Mesenteric fat pad (tissue), 1 donor: ENCODE measurements around the gene TBC1D5. TPM values are rescaled to one million over a fixed set of nuclear protein-coding genes. Genes with fewer than 3 reads are reported as not detected.
"Not testable (repeated sequence)": the region's sequence is repeated elsewhere in the genome, so short reads cannot be mapped to it uniquely, and the experiment has no call there.

Source experiments
- DNase-seq: peaks from one replicate; pipeline ENCODE4 v3.0.0-alpha.2; 2020; ENCODE audit warnings: low spot score
- total RNA-seq: library from RNA; stranded (reverse); fragmentation: NEBNext Ultra II Directional; extraction: Animal tissue kit (Norgen Biotek cat#: 25700); gene quantifications from one replicate; pipeline ENCODE4 v1.2.1, GENCODE V29; 2021
- donor health status: DM: yes; HTN: yes; CAD: no.

TBC1D5 gene
- total RNA-seq, 1 donor from 2014 or later = 50.1 TPM

DNA sequence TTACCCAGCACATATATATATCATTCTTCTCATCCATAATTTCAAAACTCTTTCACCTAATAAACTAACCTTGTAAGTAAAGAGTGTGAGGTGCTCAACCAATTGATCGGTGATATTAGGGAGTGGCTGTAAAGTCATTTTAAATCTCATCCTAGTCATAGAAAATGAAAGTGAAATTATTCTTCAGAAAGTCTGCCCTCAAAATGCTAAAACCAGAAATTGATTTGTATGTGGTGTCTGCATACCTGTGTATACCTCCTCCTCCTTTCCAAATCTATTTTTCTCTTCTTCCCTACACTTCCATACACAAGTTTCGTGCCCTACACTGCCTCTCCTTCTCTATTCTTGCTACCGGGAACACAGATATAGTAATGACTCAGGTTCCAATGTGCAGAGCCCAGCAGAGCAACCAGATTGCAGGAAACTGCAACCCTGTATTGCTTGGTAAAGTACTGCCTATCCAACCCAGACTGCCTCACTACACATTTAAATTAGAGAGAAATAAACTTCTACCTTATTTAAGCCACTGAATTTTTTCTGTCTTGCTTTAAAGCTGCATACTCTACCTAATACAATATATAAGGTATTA lies 7.4 kb upstream of the TBC1D5 start:
- no peak for DNase-seq

GRCh38 chr3:17749281-17749680 lies 6.8 kb upstream of the TBC1D5 start:
- DNase-seq = no peak

DNA sequence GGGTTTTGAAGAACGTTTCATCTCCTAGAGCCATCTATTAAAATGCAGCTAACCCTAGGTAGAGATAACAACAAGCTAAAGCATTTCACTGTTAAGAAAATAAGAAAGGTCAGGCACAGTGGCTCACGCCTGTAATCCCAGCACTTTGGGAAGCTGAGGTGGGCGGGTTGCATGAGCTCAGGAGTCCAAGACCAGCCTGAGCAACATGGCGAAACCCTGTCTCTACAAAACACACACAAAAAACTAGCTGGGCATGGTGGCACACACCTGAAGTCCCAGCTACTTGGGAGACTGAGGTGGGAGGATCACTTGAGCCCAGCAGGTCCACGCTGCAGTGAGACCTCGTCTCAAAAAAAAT lies 5.4 kb upstream of the TBC1D5 start:
- no peak for DNase-seq

GRCh38 chr3:17747174-17747889 lies 4.9 kb upstream of the TBC1D5 start:
- DNase-seq = no peak

DNA sequence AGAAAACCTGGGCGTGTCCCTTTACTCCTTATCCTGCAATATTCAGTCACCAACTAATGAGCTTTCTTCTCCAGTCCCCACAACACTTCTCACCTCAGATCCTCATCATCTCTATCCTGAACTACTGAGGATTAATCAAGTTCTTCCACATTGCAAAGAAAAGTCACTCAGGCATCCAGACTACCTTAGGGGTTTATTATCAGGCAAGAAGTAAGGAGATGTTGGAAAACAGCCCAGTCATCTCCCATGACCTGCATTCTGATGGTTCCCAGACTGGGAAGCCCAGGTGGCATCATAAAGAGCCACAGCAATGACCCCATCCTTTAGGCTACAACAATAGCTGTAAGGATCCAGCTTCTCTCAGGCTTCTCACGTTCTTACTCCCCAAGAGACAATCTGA lies 3.5 kb upstream of the TBC1D5 start:
- no peak for DNase-seq

GRCh38 chr3:17745301-17745700 lies 2.9 kb upstream of the TBC1D5 start:
- DNase-seq = no peak

DNA sequence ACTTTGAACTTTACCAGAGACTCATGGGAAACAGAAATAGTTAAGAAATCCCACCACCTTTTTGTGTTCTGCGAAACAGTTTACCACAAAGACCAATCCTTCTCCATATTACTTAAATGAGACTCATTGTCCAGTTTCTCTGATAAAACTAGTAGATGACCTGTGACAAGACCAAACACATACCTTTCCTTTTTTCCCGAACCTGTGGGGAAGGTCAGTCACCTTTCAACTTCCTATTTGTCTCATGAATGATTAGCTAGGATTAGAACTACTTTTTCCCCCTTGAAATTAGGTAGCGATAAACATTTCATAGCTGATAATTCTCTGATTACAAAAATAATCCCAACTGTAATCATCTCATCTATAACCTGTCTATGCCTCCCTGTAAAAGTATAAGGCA lies 2.3 kb upstream of the TBC1D5 start:
- no peak for DNase-seq

DNA sequence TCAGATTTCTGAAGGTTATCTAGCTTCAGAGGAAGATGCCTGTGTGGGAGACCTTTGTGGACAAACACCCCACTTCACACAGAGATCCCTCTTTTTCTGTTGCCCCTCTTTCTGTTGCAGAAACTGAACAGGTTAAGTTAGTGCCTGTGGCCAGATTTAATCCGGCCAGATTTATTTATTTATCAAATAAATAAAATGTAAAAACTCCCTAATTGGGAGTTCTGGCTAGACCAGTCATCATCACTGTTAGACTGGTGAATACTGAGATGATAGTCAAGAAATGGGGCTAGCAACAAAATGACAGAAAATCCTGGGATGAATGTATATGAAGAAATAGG lies 1.2 kb upstream of the TBC1D5 start:
- no peak for DNase-seq

DNA sequence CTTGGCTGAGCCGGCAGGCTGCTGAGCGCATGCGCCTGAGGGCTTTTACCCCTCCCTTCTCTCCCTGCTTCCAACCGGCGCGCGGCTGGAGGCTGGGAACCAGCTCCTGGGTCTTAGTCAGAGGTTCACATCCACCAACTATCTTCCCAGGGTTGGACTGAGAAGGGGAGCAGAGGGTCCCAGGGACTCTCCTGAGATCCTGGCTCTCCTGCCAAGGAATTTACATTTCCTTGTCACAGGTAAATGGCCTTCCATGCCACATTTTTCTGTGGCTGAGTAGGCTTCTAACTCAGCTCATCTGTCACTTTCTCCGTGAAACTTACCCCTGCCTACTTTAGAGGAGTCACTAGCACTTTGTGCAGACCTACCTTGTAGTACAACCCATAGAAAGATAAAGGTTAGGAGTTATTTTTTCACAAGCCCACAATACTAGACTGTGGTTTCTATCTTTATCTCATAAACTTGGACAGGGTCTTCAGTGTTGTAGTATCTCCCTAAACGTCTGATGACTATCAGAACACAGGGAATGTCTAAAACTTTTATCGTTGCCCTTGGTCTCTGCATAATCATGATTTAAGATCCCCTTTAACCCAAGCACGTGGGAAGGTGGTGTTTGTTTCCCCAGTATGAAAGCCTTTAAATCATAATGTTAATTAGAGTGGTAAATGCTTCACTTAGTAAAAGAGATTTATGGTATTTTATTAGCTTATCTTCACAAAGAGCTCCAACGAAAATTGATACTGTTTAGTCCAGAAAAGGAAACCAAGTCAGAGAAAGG lies 638 bp upstream of the TBC1D5 start:
- no peak for DNase-seq

- no peak for DNase-seq
Measured at GRCh38 chr3:17741621-17742101, 770 bp downstream of the TBC1D5 start.

DNA sequence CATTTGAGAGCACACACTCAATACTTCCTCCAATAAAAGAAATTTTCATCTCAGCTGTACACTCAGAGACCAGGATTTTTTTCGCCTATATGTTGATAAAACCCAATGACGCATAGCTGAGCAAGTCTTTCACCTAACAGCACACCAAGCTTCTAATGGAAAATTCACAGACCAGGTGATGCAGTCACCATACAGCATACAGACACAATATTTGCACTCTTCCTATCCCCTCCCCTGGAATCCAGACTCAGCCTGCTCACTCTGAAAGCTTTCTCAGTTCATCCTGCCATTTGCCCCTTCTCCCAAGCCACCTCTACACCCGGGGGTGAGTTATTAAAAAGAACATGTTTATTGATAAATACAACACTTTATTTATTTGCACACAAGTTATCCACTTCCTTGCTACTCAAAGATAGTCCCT lies 1.7 kb downstream of the TBC1D5 start:
- no peak for DNase-seq

GRCh38 chr3:17738921-17739320 lies 3.5 kb downstream of the TBC1D5 start:
- no peak for DNase-seq

GRCh38 chr3:17738219-17738618 lies 4.2 kb downstream of the TBC1D5 start:
- no peak for DNase-seq

DNA sequence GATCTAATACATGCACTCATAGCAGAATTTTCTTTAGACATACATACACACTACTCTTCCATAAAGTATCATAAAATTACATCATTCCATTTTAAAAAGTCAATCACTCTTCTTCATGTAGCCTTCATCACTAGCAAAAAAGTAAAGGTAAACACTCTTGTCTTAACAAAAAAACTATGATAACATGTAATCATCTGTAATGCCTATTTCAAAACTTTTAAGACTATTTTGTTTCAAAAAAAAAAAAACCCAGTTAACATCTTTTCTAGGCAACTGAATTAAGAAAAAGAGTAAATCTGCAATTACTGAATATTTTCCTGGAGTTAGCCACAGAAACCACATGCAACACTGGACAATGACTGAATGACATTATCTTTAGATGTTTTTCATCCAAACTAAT lies 4.8 kb downstream of the TBC1D5 start:
- no peak for DNase-seq

- DNase-seq = not testable (repeated sequence)
Measured at GRCh38 chr3:17735362-17735761, 7.1 kb downstream of the TBC1D5 start.

GRCh38 chr3:17733768-17734167 lies 8.7 kb downstream of the TBC1D5 start:
- no peak for DNase-seq

DNA sequence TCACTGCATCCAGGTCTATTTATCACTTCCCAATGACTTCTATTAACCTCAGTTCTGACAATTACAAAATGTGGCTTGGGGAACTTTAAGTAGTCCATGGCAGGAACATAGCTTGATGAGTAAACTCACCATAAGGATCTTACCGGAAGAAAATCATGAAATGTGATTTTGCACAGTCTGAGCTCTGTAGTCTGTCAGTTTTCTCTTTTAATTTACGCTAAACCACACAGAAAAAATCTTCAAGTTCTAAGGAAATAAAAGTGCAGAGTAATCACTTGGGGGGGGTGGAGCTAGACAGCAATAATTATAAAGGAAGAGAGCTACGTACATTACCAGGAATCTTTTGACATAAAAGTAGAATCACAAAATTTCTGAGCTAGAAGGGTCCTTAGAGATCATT lies 9.2 kb downstream of the TBC1D5 start:
- DNase-seq = no peak

- DNase-seq = no peak
Measured at GRCh38 chr3:17730318-17730967, 12.0 kb downstream of the TBC1D5 start.

GRCh38 chr3:17726313-17726712 lies 16.1 kb downstream of the TBC1D5 start:
- no peak for DNase-seq

DNA sequence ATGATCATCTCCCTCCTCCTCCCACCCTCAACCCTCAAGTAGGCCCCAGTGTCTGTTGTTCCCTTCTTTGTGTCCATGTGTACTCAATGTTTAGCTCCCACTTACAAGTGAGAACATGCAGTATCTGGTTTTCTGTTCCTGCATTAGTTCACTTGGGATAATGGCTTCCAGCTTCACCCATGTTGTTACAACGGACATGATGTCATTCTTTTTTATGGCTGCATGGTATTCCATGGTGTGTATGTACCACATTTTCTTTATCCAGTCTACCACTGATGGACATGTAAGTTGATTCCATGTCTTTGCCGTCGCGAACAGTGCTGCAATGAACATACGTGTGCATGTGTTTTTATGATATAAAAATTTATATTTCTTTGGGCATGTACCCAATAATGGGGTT lies 16.6 kb downstream of the TBC1D5 start:
- not testable (repeated sequence) for DNase-seq

- no peak for DNase-seq
Measured at GRCh38 chr3:17724948-17725347, 17.5 kb downstream of the TBC1D5 start.

GRCh38 chr3:17724122-17724521 lies 18.3 kb downstream of the TBC1D5 start:
- DNase-seq = no peak
